Endothelial cell (in vitro differentiated cells): ENCODE data around the gene ARMH4. TPM values are rescaled to one million over a fixed set of nuclear protein-coding genes. Genes with fewer than 3 reads are reported as not detected.

Experiments
- DNase-seq: peaks from one replicate; pipeline ENCODE4 v3.0.0; 2021; ENCODE audit warnings: low spot score
- H3K27ac Mint-ChIP-seq: one replicate; pipeline ENCODE4 v1.8.0; 2021; ENCODE audit warnings: mixed read lengths, inconsistent platforms; ENCODE audit not compliant: unreplicated experiment
- H3K27me3 Mint-ChIP-seq: one replicate; pipeline ENCODE4 v1.8.0; 2021; ENCODE audit warnings: mild to moderate bottlenecking, moderate library complexity, mixed read lengths, inconsistent platforms; ENCODE audit not compliant: unreplicated experiment
- H3K36me3 Mint-ChIP-seq: one replicate; pipeline ENCODE4 v1.8.0; 2021; ENCODE audit warnings: mild to moderate bottlenecking, low read depth, mixed read lengths, inconsistent platforms; ENCODE audit not compliant: unreplicated experiment
- H3K4me1 Mint-ChIP-seq: one replicate; pipeline ENCODE4 v1.8.0; 2021; ENCODE audit warnings: mild to moderate bottlenecking, mixed read lengths, inconsistent platforms; ENCODE audit not compliant: unreplicated experiment
- H3K4me3 Mint-ChIP-seq: one replicate; pipeline ENCODE4 v1.8.0; 2021; ENCODE audit warnings: mild to moderate bottlenecking, mixed read lengths, inconsistent platforms; ENCODE audit not compliant: unreplicated experiment
- H3K9me3 Mint-ChIP-seq: one replicate; pipeline ENCODE4 v1.8.0; 2021; ENCODE audit warnings: mixed read lengths, inconsistent platforms; ENCODE audit not compliant: unreplicated experiment
- total RNA-seq: library from RNA; stranded (reverse); fragmentation: NEBNext Ultra II Directional; extraction: Animal tissue kit (Norgen Biotek cat#: 25700); gene quantifications from one replicate; pipeline ENCODE4 v1.2.1, GENCODE V29; 2021; ENCODE audit not compliant: unreplicated experiment
- TF ChIP-seq, protein P1 (sequence below): fragments of 200-600 bp; sonication (generic); IDR thresholded peaks from one replicate; pipeline ENCODE4 v1.5.0; 2021; ENCODE audit warnings: antibody characterized with exemption; ENCODE audit not compliant: unreplicated experiment

Gene ARMH4
- total RNA-seq, 1 donor from 2014 or later = 10.5 TPM

DNA sequence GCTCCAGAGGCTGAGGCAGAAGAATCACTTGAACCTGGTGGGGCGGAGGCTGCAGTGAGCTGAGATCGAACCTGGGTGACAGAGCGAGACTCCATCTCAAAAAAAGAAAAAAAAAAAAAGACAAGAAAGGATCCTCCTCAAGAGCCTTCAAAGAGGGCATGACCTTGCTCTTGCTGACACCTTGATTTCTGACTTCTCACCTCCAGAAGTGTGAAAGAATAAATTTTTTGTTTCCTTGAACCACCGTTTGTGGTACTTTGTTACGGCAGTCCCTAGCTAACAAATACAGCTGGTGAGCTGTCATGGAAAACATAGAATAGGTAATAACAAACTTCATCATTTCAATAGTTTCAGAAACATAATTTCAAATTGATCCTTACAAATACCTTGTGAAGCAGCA is 46.1 kb upstream of the ARMH4 start:
- Mint-ChIP-seq H3K27ac (no peak overlapping the region), H3K36me3 (peaks cover 3% of the 10 kb centered on the region), H3K4me3 (no peak overlapping the region), H3K27me3 (peaks cover 4% of the 10 kb centered on the region), H3K4me1 (peaks cover 15% of the 10 kb centered on the region), H3K9me3 (no peaks in the 10 kb centered on the region)
- TF ChIP-seq, protein P1, sequence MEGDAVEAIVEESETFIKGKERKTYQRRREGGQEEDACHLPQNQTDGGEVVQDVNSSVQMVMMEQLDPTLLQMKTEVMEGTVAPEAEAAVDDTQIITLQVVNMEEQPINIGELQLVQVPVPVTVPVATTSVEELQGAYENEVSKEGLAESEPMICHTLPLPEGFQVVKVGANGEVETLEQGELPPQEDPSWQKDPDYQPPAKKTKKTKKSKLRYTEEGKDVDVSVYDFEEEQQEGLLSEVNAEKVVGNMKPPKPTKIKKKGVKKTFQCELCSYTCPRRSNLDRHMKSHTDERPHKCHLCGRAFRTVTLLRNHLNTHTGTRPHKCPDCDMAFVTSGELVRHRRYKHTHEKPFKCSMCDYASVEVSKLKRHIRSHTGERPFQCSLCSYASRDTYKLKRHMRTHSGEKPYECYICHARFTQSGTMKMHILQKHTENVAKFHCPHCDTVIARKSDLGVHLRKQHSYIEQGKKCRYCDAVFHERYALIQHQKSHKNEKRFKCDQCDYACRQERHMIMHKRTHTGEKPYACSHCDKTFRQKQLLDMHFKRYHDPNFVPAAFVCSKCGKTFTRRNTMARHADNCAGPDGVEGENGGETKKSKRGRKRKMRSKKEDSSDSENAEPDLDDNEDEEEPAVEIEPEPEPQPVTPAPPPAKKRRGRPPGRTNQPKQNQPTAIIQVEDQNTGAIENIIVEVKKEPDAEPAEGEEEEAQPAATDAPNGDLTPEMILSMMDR = no peak
- no peak for DNase-seq

DNA sequence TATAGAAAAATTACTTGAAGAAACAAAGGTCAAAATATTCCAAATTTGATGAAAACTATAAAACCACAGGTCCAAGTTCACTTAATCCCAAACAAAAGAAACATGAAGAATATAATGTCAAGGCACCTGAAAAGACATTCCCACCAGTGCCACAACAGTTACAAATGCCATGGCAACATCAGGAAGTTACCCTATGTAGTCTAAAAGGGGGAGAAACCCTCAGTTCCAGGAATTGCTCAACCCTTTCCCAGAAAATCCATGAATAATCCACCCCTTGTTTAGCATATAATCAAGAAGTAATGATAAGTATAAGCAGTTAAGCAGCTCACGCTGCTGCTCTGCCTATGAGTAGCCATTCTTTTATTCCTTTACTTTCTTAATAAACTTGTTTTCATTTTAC is 44.2 kb upstream of the ARMH4 start:
- Mint-ChIP-seq H3K9me3 (no peaks in the 10 kb centered on the region), H3K27me3 (peaks cover 4% of the 10 kb centered on the region), H3K27ac (no peak overlapping the region), H3K36me3 (peaks cover 3% of the 10 kb centered on the region), H3K4me1 (peaks cover 12% of the 10 kb centered on the region), H3K4me3 (no peak overlapping the region)
- DNase-seq = no peak
- TF ChIP-seq, protein P1 = no peak

DNA sequence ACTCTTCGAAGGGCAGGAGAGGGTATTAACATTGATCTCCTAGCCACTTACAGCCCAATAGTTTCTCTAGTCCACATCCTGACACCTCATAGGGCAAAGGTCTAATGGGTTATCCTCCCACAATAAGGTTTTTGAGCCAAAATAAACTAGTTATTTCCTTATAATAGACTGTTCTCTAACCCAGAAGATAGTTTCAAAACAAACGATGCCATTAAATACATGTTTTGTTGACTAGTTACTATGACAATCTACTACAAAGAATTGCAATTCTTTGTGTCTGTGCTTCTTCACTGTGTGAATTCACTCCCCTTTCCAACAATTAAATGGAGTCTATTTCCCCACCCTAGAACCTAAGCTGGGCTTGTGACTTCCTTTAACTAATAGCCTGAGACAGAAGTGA is 41.5 kb upstream of the ARMH4 start:
- no peak for DNase-seq
- TF ChIP-seq, protein P1 = no peak
- Mint-ChIP-seq H3K4me3 (no peak overlapping the region), H3K27ac (no peak overlapping the region), H3K9me3 (no peaks in the 10 kb centered on the region), H3K36me3 (peaks cover 3% of the 10 kb centered on the region), H3K4me1 (peaks cover 3% of the 10 kb centered on the region), H3K27me3 (no peaks in the 10 kb centered on the region)

DNA sequence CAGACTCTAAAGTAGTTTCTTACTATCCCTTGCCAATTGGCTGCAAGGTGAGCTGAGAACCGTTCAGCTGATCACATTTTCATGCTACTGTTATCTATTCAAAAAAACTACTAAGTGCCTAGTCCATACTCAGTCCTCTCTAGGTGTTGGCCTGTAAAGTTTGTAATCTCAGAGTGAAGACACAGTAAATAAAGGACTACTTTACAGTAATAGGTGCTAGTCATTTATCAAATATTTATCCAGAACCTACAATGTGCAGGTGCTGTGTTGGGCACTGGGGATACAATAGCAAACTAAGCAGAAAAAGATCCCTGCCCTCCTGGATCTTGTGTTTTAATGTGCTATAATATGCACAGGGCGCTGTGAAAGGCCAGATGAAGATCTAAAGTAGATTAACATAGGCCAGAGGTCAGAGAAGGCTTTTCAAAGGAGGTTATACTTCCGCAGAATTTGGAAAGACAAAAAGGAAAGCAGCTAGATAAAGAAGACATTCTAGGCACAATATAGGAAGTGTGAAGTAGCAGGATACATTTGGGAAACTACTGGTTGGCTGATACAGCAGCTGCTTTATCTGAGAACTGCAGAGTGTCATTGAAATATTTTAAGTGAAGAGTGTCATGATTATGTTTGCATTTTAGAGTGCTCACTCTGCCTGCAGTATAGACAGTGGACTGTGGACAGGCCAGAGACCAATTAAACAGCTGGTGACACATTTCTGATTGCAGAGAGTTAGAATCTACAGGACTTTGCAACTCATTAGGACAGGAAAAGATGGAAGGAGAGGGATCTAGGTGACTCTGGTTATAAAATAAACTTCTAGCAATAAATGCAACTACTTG is 40.0 kb upstream of the ARMH4 start:
- Mint-ChIP-seq H3K36me3 (no peaks in the 10 kb centered on the region), H3K4me1 (peaks cover 3% of the 10 kb centered on the region), H3K4me3 (no peak overlapping the region), H3K27me3 (no peaks in the 10 kb centered on the region), H3K9me3 (no peaks in the 10 kb centered on the region), H3K27ac (no peak overlapping the region)
- TF ChIP-seq, protein P1 = no peak
- DNase-seq = no peak

DNA sequence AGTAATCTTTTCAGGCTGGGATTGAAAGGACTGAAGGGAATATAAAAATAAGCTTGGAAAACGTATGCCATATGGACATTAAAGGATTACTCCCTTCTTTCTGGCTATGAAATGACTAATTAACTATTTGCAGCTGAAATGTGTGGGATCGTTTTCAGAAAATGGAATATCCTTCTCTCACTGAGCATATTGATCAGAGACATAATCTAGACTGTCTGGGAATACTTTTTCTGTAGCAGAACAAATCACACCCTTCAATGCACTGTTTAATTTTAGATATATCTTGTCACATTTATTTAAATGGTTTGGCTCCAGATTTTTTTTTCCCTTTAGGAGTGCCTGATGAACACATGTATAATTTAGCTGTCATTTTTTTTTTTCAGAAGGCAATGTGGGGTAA is 37.2 kb upstream of the ARMH4 start:
- no peak for DNase-seq
- TF ChIP-seq, protein P1 = no peak
- no peak overlapping the region for H3K4me3 Mint-ChIP-seq
- H3K27me3 Mint-ChIP-seq = no peaks in the 10 kb centered on the region
- no peaks in the 10 kb centered on the region for H3K9me3 Mint-ChIP-seq
- no peaks in the 10 kb centered on the region for H3K36me3 Mint-ChIP-seq
- H3K4me1 Mint-ChIP-seq = peaks cover under 1% of the 10 kb centered on the region
- no peak overlapping the region for H3K27ac Mint-ChIP-seq
